A549 (cell line): ENCODE data around the gene ABCC4.
"Not testable (repeated sequence)": the region's sequence is repeated elsewhere in the genome, so short reads cannot be mapped to it uniquely, and the experiment has no call there.

Experiments
- CBX8 ChIP-seq: fragments of 200-600 bp; sonication (generic); IDR thresholded peaks from 2 replicates; pipeline ENCODE4 v1.6.1; 2016
- FOSB ChIP-seq: fragments of 250-450 bp; sonication (Bioruptor Pico); IDR thresholded peaks from 2 replicates; pipeline ENCODE4 v1.5.0; 2020; ENCODE audit warnings: mild to moderate bottlenecking, moderate library complexity
- JUN ChIP-seq, 2 experiments: fragments of >200 bp; sonication (Bioruptor Twin); formaldehyde crosslinking; IDR thresholded peaks; 2 replicates in 1 of 2; 3 replicates in 1 of 2; pipeline ENCODE4 v1.6.1; 2016 to 2017
- MYC ChIP-seq: IDR thresholded peaks from 2 replicates; pipeline ENCODE4 v1.6.1; 2012; ENCODE audit warnings: mild to moderate bottlenecking, inconsistent platforms, low read length, improper control_type of control experiment, borderline replicate concordance
- POLR2A ChIP-seq: IDR thresholded peaks from 2 replicates; pipeline ENCODE4 v1.6.1; 2012; ENCODE audit warnings: mild to moderate bottlenecking, low read length
- RCOR1 ChIP-seq: fragments of 150-350 bp; IDR thresholded peaks from 2 replicates; pipeline ENCODE4 v1.6.1; 2014; ENCODE audit warnings: antibody characterized with exemption, low read length, low read depth
- ZNF302 ChIP-seq: fragments of 250-450 bp; sonication (Bioruptor Pico); IDR thresholded peaks from 2 replicates; pipeline ENCODE4 v1.9.0; 2021; ENCODE audit warnings: inconsistent platforms, mild to moderate bottlenecking, moderate library complexity
- TF ChIP-seq, protein P1 (sequence below): fragments of >200 bp; sonication (Bioruptor Twin); formaldehyde crosslinking; IDR thresholded peaks from 3 replicates; pipeline ENCODE4 v1.5.1; 2016

DNA sequence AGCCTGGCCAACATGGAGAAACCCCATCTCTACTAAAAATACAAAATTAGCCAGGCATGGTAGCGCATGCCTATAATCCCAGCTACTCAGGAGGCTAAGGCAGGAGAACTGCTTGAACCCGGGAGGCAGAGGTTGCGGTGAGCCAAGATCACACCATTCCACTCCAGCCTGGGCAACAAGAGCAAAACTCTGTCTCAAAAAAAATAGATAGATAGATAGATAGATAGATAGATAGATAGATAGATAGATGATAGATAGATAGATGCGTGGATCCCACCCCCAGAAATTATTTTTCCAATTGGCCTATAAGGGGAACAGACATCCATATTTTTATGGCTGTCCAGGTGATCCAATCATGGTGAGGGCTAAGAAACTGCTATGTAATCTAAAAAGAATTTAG lies 11.3 kb downstream of the ABCC4 start:
- TF ChIP-seq, protein P1, sequence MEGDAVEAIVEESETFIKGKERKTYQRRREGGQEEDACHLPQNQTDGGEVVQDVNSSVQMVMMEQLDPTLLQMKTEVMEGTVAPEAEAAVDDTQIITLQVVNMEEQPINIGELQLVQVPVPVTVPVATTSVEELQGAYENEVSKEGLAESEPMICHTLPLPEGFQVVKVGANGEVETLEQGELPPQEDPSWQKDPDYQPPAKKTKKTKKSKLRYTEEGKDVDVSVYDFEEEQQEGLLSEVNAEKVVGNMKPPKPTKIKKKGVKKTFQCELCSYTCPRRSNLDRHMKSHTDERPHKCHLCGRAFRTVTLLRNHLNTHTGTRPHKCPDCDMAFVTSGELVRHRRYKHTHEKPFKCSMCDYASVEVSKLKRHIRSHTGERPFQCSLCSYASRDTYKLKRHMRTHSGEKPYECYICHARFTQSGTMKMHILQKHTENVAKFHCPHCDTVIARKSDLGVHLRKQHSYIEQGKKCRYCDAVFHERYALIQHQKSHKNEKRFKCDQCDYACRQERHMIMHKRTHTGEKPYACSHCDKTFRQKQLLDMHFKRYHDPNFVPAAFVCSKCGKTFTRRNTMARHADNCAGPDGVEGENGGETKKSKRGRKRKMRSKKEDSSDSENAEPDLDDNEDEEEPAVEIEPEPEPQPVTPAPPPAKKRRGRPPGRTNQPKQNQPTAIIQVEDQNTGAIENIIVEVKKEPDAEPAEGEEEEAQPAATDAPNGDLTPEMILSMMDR = not testable (repeated sequence)
- TF ChIP-seq POLR2A; JUN (IDR thresholded peaks at IDR 0.05); RCOR1; CBX8; MYC; ZNF302 (CRISPR knock-in tag); FOSB (CRISPR knock-in tag): not testable (repeated sequence)
